Measurements from ENCODE around the gene DCAF5.
"Not testable (repeated sequence)": the region's sequence is repeated elsewhere in the genome, so short reads cannot be mapped to it uniquely, and the experiment has no call there.

The DCAF5 gene

DNA sequence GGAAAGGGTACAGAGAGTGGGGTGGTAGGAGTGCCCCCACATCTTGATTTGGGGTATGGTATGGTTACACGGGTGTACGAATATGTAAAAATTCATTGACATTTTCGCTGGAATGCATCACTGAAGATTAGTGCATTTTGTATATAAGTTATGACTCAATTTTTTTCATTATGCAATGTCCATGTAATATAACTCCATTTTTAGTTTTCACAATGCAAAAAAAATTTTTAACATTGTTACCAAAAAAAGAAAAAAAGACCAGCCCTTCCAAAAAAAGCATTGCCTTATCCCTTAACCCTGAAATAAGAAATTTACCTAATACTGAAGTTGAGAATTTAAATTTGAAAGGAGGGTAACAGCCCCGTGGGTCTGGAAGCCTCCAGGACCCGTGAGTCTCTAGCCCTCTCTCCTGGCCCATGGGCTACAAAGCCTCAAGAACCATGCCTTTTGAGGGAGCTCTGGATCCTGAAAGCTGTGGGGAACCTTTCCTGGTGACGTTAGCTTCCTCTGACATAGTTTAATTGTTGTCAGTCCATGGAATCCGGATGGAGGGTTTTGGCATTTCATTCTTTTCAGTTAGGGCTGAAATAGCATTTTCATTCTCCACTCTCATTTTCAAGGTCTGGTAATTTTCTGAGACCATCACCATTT lies 118.2 kb downstream of the DCAF5 start:
- no peaks in the 10 kb centered on the region for H3K27me3 ChIP-seq (replicated peaks; ENCODE audit: insufficient read depth, low read length)
- TF ChIP-seq, protein P1, sequence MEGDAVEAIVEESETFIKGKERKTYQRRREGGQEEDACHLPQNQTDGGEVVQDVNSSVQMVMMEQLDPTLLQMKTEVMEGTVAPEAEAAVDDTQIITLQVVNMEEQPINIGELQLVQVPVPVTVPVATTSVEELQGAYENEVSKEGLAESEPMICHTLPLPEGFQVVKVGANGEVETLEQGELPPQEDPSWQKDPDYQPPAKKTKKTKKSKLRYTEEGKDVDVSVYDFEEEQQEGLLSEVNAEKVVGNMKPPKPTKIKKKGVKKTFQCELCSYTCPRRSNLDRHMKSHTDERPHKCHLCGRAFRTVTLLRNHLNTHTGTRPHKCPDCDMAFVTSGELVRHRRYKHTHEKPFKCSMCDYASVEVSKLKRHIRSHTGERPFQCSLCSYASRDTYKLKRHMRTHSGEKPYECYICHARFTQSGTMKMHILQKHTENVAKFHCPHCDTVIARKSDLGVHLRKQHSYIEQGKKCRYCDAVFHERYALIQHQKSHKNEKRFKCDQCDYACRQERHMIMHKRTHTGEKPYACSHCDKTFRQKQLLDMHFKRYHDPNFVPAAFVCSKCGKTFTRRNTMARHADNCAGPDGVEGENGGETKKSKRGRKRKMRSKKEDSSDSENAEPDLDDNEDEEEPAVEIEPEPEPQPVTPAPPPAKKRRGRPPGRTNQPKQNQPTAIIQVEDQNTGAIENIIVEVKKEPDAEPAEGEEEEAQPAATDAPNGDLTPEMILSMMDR (IDR thresholded peaks at IDR 0.05; ENCODE audit: low read length) = no peak
- no peak for TF ChIP-seq EZH2 (optimal IDR thresholded peaks at IDR 0.05; ENCODE audit: low read depth, low read length)
- no peak for TF ChIP-seq EZH2phosphoT487 (IDR thresholded peaks at IDR 0.05; ENCODE audit: low read length)
- H3K4me3 ChIP-seq (ENCODE audit: low read length) = no peak overlapping the region
- no peak overlapping the region for H3K4me2 ChIP-seq (ENCODE audit: low read depth, low read length)
- H3K27ac ChIP-seq (ENCODE audit: low read length) = no peak overlapping the region
- H4K20me1 ChIP-seq (ENCODE audit: insufficient read depth, low read length) = no peaks in the 10 kb centered on the region
- no peaks in the 10 kb centered on the region for H3K79me2 ChIP-seq (ENCODE audit: low read length)
- no peaks in the 10 kb centered on the region for H3K9me2 ChIP-seq (replicated peaks; ENCODE audit: insufficient read depth, low read length)
- H3K36me3 ChIP-seq (replicated peaks; ENCODE audit: insufficient read depth, low read length) = no peaks in the 10 kb centered on the region
- DNase-seq = no peak
- no peaks in the 10 kb centered on the region for H3K4me1 ChIP-seq (ENCODE audit: low read length)
- H3K9ac ChIP-seq (ENCODE audit: low read length) = no peak overlapping the region
- H3F3A ChIP-seq (ENCODE audit: insufficient read depth, low read length) = no peaks in the 10 kb centered on the region
- H3K9me3 ChIP-seq (replicated peaks; ENCODE audit: insufficient read depth, low read length) = no peaks in the 10 kb centered on the region
- H2AFZ ChIP-seq (ENCODE audit: low read length) = no peak overlapping the region

DNA sequence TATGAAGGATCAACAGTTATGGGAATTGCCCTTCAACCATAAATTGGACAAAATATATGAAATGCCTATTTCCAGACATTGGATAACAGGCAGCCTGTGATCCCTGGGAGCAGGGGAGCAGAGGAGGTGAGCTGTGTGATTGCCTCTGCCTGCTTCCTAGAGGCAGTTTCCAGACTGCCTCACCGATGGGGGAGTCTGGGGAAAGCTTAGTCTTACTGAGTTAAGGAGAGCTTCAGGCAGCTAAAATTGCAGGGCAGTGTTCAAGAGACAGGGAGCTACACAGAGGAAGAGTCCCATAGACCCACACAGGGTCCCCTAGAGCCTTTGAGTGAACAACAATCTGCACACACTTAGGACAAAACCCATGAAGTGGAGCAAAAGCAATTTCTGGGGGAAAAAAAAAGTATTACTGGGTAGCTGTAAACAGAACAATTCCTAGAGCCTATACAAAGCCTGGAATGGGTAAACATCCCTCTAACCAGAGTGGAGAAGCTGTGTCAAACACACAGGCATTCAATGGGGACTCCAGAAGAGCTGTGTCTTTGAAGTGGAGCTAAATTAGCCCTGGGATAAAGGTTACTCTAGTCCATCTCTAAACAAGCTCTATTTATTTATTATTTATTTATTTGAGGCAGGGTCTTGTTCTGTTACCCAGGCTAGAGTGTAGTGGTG lies 125.5 kb downstream of the DCAF5 start:
- no peaks in the 10 kb centered on the region for H3K9me3 ChIP-seq (replicated peaks; ENCODE audit: insufficient read depth, low read length)
- H2AFZ ChIP-seq (ENCODE audit: low read length) = no peak overlapping the region
- no peaks in the 10 kb centered on the region for H3K36me3 ChIP-seq (replicated peaks; ENCODE audit: insufficient read depth, low read length)
- no peak overlapping the region for H3K9ac ChIP-seq (ENCODE audit: low read length)
- H4K20me1 ChIP-seq (ENCODE audit: insufficient read depth, low read length) = no peaks in the 10 kb centered on the region
- TF ChIP-seq, protein P1 (IDR thresholded peaks at IDR 0.05; ENCODE audit: low read length) = no peak
- TF ChIP-seq EZH2phosphoT487 (IDR thresholded peaks at IDR 0.05; ENCODE audit: low read length) = no peak
- no peak for TF ChIP-seq EZH2 (optimal IDR thresholded peaks at IDR 0.05; ENCODE audit: low read depth, low read length)
- H3K4me2 ChIP-seq (ENCODE audit: low read depth, low read length) = no peak overlapping the region
- no peaks in the 10 kb centered on the region for H3K27me3 ChIP-seq (replicated peaks; ENCODE audit: insufficient read depth, low read length)
- DNase-seq = no peak
- no peak overlapping the region for H3K27ac ChIP-seq (ENCODE audit: low read length)
- H3K79me2 ChIP-seq (ENCODE audit: low read length) = no peaks in the 10 kb centered on the region
- no peaks in the 10 kb centered on the region for H3F3A ChIP-seq (ENCODE audit: insufficient read depth, low read length)
- H3K9me2 ChIP-seq (replicated peaks; ENCODE audit: insufficient read depth, low read length) = no peaks in the 10 kb centered on the region
- no peak overlapping the region for H3K4me3 ChIP-seq (ENCODE audit: low read length)
- H3K4me1 ChIP-seq (ENCODE audit: low read length) = no peaks in the 10 kb centered on the region

DNA sequence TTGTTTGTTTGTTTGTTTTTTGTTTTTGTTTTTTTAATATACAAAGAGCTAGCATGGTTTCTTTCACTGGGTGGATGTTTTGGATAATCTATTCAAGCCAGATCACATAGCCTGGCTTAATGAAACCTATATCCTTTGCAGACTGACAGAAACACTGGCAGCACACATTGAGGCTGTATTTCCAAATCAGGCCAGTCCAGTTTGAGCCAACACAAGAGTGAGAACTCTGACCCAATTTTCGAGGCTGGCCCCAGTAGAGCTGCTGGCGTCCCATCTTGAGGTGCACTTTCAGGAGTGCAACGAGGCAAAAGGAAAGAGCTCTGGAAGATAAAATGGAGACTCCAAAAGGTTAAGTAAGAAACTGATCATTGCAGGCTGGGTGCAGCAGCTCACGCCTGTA lies 129.9 kb downstream of the DCAF5 start:
- Histone ChIP-seq H2AFZ (ENCODE audit: low read length) (no peak overlapping the region), H4K20me1 (ENCODE audit: insufficient read depth, low read length) (no peaks in the 10 kb centered on the region), H3K9me3 (replicated peaks; ENCODE audit: insufficient read depth, low read length) (no peaks in the 10 kb centered on the region), H3K27me3 (replicated peaks; ENCODE audit: insufficient read depth, low read length) (no peaks in the 10 kb centered on the region), H3K9ac (ENCODE audit: low read length) (no peak overlapping the region), H3K27ac (ENCODE audit: low read length) (no peak overlapping the region), H3K79me2 (ENCODE audit: low read length) (no peaks in the 10 kb centered on the region), H3K4me1 (ENCODE audit: low read length) (no peaks in the 10 kb centered on the region), H3K4me2 (ENCODE audit: low read depth, low read length) (no peak overlapping the region), H3K9me2 (replicated peaks; ENCODE audit: insufficient read depth, low read length) (no peaks in the 10 kb centered on the region), H3K4me3 (ENCODE audit: low read length) (no peak overlapping the region), H3K36me3 (replicated peaks; ENCODE audit: insufficient read depth, low read length) (no peaks in the 10 kb centered on the region), H3F3A (ENCODE audit: insufficient read depth, low read length) (no peaks in the 10 kb centered on the region)
- DNase-seq = no peak
- no peak for TF ChIP-seq EZH2 (optimal IDR thresholded peaks at IDR 0.05; ENCODE audit: low read depth, low read length)
- no peak for TF ChIP-seq EZH2phosphoT487 (IDR thresholded peaks at IDR 0.05; ENCODE audit: low read length)
- TF ChIP-seq, protein P1 (IDR thresholded peaks at IDR 0.05; ENCODE audit: low read length) = no peak

DNA sequence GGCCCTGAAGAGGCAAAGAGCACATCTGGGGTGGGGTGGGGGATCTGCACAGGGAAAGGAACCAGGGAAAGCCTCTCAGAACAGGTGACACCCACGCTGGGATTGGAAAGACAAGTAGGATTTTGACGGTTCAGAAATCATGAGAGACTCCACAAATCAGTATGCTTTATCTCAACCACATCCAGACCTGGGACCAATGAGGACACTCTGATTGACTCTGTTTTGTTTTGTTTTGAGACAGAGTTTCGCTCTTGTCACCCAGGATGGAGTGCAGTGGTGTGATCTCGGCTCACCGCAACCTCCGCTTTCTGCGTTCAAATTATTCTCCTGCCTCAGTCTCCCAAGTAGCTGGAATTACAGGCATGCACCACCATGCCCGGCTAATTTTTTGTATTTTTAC lies 130.8 kb downstream of the DCAF5 start:
- not testable (repeated sequence) for H3K27ac ChIP-seq (ENCODE audit: low read length); H4K20me1 ChIP-seq (ENCODE audit: insufficient read depth, low read length); H3F3A ChIP-seq (ENCODE audit: insufficient read depth, low read length); H3K9ac ChIP-seq (ENCODE audit: low read length); H3K4me1 ChIP-seq (ENCODE audit: low read length); H3K9me3 ChIP-seq (replicated peaks; ENCODE audit: insufficient read depth, low read length); H3K4me2 ChIP-seq (ENCODE audit: low read depth, low read length); H3K4me3 ChIP-seq (ENCODE audit: low read length); H3K9me2 ChIP-seq (replicated peaks; ENCODE audit: insufficient read depth, low read length); H3K36me3 ChIP-seq (replicated peaks; ENCODE audit: insufficient read depth, low read length); H3K79me2 ChIP-seq (ENCODE audit: low read length); H2AFZ ChIP-seq (ENCODE audit: low read length); DNase-seq; H3K27me3 ChIP-seq (replicated peaks; ENCODE audit: insufficient read depth, low read length)

All from MM.1S (cell line).